ENCODE data around the gene CCL4.

The CCL4 gene

DNA sequence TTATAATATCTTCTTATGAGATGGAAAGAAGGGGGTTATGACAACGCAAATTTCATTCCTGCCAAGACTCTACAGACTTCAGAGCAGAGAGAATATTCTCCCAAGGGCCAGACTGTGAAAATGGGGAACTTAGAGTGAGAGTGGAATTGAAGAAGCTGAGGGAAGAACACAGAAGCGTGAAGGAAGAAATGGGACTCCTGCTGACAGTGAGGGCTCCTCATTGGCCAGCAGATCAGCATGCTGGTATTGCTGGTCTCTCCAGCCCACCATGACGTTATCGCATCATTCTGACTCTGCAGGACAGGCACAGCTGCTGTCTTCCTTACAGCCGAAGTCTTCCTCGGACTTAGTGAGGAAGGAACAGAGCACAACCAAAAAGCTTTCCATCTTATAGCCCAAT, 24.3 kb downstream of the CCL4 start:
- no peaks in the 10 kb centered on the region for H3K36me3 ChIP-seq
- no peak overlapping the region for H3K4me3 ChIP-seq (ENCODE audit: low read depth, low read length)
- H3K4me1 ChIP-seq: no peaks in the 10 kb centered on the region
- DNase-seq: no peak
- no peak for TF ChIP-seq CTCF (IDR thresholded peaks at IDR 0.05; ENCODE audit: low read depth, low read length)
- no peaks in the 10 kb centered on the region for H3K9me3 ChIP-seq
- H3K27me3 ChIP-seq: peaks cover 14% of the 10 kb centered on the region

GRCh38 chr17:36128411-36128978, 24.9 kb downstream of the CCL4 start:
- TF ChIP-seq CTCF (IDR thresholded peaks at IDR 0.05; ENCODE audit: low read depth, low read length): no peak
- Histone ChIP-seq H3K9me3 (no peaks in the 10 kb centered on the region), H3K4me3 (ENCODE audit: low read depth, low read length) (no peak overlapping the region), H3K27me3 (peaks cover 15% of the 10 kb centered on the region), H3K36me3 (no peaks in the 10 kb centered on the region), H3K4me1 (no peaks in the 10 kb centered on the region)
- no peak for DNase-seq

- H3K36me3 ChIP-seq: no peaks in the 10 kb centered on the region
- no peaks in the 10 kb centered on the region for H3K9me3 ChIP-seq
- TF ChIP-seq CTCF (IDR thresholded peaks at IDR 0.05; ENCODE audit: low read depth, low read length): no peak
- H3K4me3 ChIP-seq (ENCODE audit: low read depth, low read length): no peak overlapping the region
- H3K27me3 ChIP-seq: peaks cover 19% of the 10 kb centered on the region
- no peak for DNase-seq
- H3K4me1 ChIP-seq: no peaks in the 10 kb centered on the region
Observed at GRCh38 chr17:36129616-36130015, 26.0 kb downstream of the CCL4 start.

- H3K27me3 ChIP-seq: peaks cover 19% of the 10 kb centered on the region
- H3K4me3 ChIP-seq (ENCODE audit: low read depth, low read length): no peak overlapping the region
- H3K36me3 ChIP-seq: no peaks in the 10 kb centered on the region
- no peak for TF ChIP-seq CTCF (IDR thresholded peaks at IDR 0.05; ENCODE audit: low read depth, low read length)
- DNase-seq: no peak
- no peaks in the 10 kb centered on the region for H3K9me3 ChIP-seq
- H3K4me1 ChIP-seq: no peaks in the 10 kb centered on the region
Observed at GRCh38 chr17:36130346-36130745, 26.7 kb downstream of the CCL4 start.

DNA sequence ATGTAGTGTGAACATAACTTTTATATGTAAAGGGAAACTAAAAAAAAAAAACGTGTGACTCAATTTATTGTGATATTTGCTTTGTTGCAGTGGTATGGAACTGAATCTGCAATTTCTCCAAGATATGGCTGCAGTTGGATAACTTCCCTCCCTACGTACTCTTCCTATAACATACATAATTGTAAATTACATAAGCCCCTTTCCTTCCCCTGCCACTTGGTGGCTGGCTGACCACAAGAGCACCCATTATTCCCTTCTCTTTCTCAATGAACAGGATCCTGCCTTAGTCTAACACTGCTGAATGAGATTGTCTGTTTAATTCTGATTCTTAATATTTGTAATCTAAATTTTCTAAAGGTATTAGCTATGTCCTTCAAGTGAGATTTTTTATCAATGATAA, 27.8 kb downstream of the CCL4 start:
- H3K4me3 ChIP-seq (ENCODE audit: low read depth, low read length): no peak overlapping the region
- no peaks in the 10 kb centered on the region for H3K4me1 ChIP-seq
- H3K36me3 ChIP-seq: no peaks in the 10 kb centered on the region
- DNase-seq: no peak
- TF ChIP-seq CTCF (IDR thresholded peaks at IDR 0.05; ENCODE audit: low read depth, low read length): 0 out of 2 replicates have a peak, but pooled peaks have one; percentile 16
- H3K27me3 ChIP-seq: peaks cover 19% of the 10 kb centered on the region
- H3K9me3 ChIP-seq: no peaks in the 10 kb centered on the region

DNA sequence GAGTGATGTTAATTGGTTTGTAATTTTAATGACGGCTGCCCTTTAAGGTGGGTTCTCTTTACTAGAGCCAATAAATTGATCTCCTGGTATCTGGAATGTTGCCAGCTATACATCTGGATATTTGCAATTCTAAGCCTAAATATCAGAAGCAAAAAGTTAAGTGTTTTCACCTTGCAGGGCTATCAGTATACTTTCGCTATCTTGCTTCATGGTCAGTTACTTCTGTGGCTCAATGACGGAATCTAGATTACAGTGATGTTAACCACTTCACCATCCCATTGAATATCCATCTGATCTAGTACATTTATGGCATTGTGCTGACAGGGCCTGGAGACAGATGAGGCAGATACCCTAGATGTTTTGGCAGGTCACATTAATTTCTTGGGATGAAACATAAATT, 28.3 kb downstream of the CCL4 start:
- H3K9me3 ChIP-seq: no peaks in the 10 kb centered on the region
- peaks cover 19% of the 10 kb centered on the region for H3K27me3 ChIP-seq
- no peaks in the 10 kb centered on the region for H3K4me1 ChIP-seq
- no peak for TF ChIP-seq CTCF (IDR thresholded peaks at IDR 0.05; ENCODE audit: low read depth, low read length)
- no peak for DNase-seq
- H3K4me3 ChIP-seq (ENCODE audit: low read depth, low read length): no peak overlapping the region
- no peaks in the 10 kb centered on the region for H3K36me3 ChIP-seq

All from BE2C (cell line).